Ishikawa (cell line): Measurements from ENCODE around the gene S100A1.

ENCODE experiments used
- CEBPB ChIP-seq: IDR thresholded peaks from 2 replicates; pipeline ENCODE4 v1.6.1; 2012
- EGR1 ChIP-seq: IDR thresholded peaks from 2 replicates; pipeline ENCODE4 v1.6.1; 2012
- EP300 ChIP-seq: IDR thresholded peaks from 2 replicates; pipeline ENCODE4 v1.6.1; 2012; ENCODE audit warnings: borderline replicate concordance
- FOXM1 ChIP-seq: IDR thresholded peaks from 2 replicates; pipeline ENCODE4 v1.6.1; 2012; ENCODE audit warnings: low read depth, borderline replicate concordance
- RAD21 ChIP-seq: IDR thresholded peaks from 2 replicates; pipeline ENCODE4 v1.6.1; 2012; ENCODE audit warnings: low read depth
- REST ChIP-seq: IDR thresholded peaks from 2 replicates; pipeline ENCODE4 v1.6.1; 2012; ENCODE audit warnings: low read depth, mild to moderate bottlenecking
- TAF1 ChIP-seq: IDR thresholded peaks from 2 replicates; pipeline ENCODE4 v1.6.1; 2012; ENCODE audit warnings: low read depth, mild to moderate bottlenecking
- YY1 ChIP-seq: IDR thresholded peaks from 2 replicates; pipeline ENCODE4 v1.6.1; 2012; ENCODE audit warnings: low read depth

- TF ChIP-seq REST (no peak), EGR1 (no peak), EP300 (no peak), CEBPB (no peak), FOXM1 (no peak), YY1 (no peak), TAF1 (no peak), RAD21 (no peak)
Observed at GRCh38 chr1:153670257-153670858, 42.1 kb downstream of the S100A1 start.
